H1 (cell line): ENCODE results near the gene PAXIP1. TPM values are rescaled to one million over a fixed set of nuclear protein-coding genes. Genes with fewer than 3 reads are reported as not detected.

ENCODE experiments used
- BCL11A ChIP-seq, 2 experiments: IDR thresholded peaks; one replicate each; pipeline ENCODE4 v1.6.1; 2011; ENCODE audit warnings: low read depth in 2 of 2, low read length in 2 of 2, mild to moderate bottlenecking in 2 of 2
- BRCA1 ChIP-seq: IDR thresholded peaks from 2 replicates; pipeline ENCODE4 v1.6.1; 2012; ENCODE audit warnings: low read depth, low read length, improper control_type of control experiment
- CHD7 ChIP-seq: fragments of 300-600 bp; sonication (generic); IDR thresholded peaks from 2 replicates; pipeline ENCODE4 v1.7.1; 2012; ENCODE audit warnings: low read length, moderate library complexity, mild to moderate bottlenecking, inconsistent platforms; ENCODE audit not compliant: insufficient replicate concordance
- EP300 ChIP-seq, 2 experiments: IDR thresholded peaks; 1 replicate in 1 of 2; 2 replicates in 1 of 2; pipeline ENCODE4 v1.6.1; 2011 to 2012; ENCODE audit warnings: low read depth in 2 of 2, low read length in 2 of 2, mild to moderate bottlenecking in 2 of 2, borderline replicate concordance in 1 of 2, inconsistent platforms in 1 of 2, moderate library complexity in 1 of 2
- HDAC2 ChIP-seq, 2 experiments: fragments of 300-600 bp in 1 of 2; sonication (generic) in 1 of 2; IDR thresholded peaks; 2 replicates each; pipeline ENCODE4 v1.6.1; 2011 to 2012; ENCODE audit warnings: low read depth in 2 of 2, low read length in 2 of 2, mild to moderate bottlenecking in 2 of 2, moderate library complexity in 2 of 2, borderline replicate concordance in 1 of 2, inconsistent platforms in 1 of 2
- ZNF274 ChIP-seq: IDR thresholded peaks from 2 replicates; pipeline ENCODE4 v1.7.0; 2012; ENCODE audit warnings: low read length, borderline replicate concordance; ENCODE audit errors: extremely low read depth
- polyA plus RNA-seq, 7 experiments: library from polyadenylated mRNA; depleted of rRNA in 3 of 7; stranded (reverse) in 5 of 7; unstranded in 2 of 7; fragments of >200 nt in 5 of 7; fragments of 200-250 nt in 2 of 7; gene quantifications; 1 replicate in 5 of 7; 2 replicates in 1 of 7; 4 replicates in 1 of 7; pipeline versions ENCODE4 v1.2.1 to v1.2.3, GENCODE V29; 2011 to 2013; ENCODE audit warnings: missing spikeins in 2 of 7, mixed read lengths in 2 of 7
- total RNA-seq: library from RNA; stranded (reverse); fragmentation: NEBNext Ultra II Directional; extraction: Animal tissue kit (Norgen Biotek cat#: 25700); gene quantifications from 2 replicates; pipeline ENCODE4 v1.2.1, GENCODE V29; 2021
- TF ChIP-seq, protein P1 (sequence below): IDR thresholded peaks from 2 replicates; pipeline ENCODE4 v1.6.1; 2012; ENCODE audit warnings: inconsistent platforms
- TF ChIP-seq, protein P2 (sequence below), 3 experiments: IDR thresholded peaks; 1 replicate in 2 of 3; 2 replicates in 1 of 3; pipeline versions ENCODE4 v1.5.1 to v1.6.1; 2011; ENCODE audit warnings: low read length in 3 of 3, mild to moderate bottlenecking in 3 of 3, inconsistent platforms in 2 of 3, low read depth in 1 of 3, moderate library complexity in 1 of 3; ENCODE audit not compliant: insufficient read depth in 1 of 3; ENCODE audit errors: control extremely low read depth in 1 of 3

PAXIP1 gene
- total and polyA plus RNA-seq, 2 of the 8 experiments (the other 6 are each of a cell fraction or from before 2014, with no cell fraction given), result 32.4 to 32.8 TPM

- TF ChIP-seq CHD7 (no peak), EP300 (IDR thresholded peaks at IDR 0.05; ENCODE audit: borderline replicate concordance in 1 of 2, low read depth in 2 of 2, low read length in 2 of 2) (no peak), ZNF274 (no peak), BRCA1 (no peak), BCL11A (IDR thresholded peaks at IDR 0.05; ENCODE audit: low read depth in 2 of 2, low read length in 2 of 2) (no peak), HDAC2 (IDR thresholded peaks at IDR 0.05; ENCODE audit: borderline replicate concordance in 1 of 2, low read depth in 2 of 2, low read length in 2 of 2) (no peak)
- TF ChIP-seq, protein P1, sequence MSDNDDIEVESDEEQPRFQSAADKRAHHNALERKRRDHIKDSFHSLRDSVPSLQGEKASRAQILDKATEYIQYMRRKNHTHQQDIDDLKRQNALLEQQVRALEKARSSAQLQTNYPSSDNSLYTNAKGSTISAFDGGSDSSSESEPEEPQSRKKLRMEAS, result no peak
- TF ChIP-seq, protein P2, sequence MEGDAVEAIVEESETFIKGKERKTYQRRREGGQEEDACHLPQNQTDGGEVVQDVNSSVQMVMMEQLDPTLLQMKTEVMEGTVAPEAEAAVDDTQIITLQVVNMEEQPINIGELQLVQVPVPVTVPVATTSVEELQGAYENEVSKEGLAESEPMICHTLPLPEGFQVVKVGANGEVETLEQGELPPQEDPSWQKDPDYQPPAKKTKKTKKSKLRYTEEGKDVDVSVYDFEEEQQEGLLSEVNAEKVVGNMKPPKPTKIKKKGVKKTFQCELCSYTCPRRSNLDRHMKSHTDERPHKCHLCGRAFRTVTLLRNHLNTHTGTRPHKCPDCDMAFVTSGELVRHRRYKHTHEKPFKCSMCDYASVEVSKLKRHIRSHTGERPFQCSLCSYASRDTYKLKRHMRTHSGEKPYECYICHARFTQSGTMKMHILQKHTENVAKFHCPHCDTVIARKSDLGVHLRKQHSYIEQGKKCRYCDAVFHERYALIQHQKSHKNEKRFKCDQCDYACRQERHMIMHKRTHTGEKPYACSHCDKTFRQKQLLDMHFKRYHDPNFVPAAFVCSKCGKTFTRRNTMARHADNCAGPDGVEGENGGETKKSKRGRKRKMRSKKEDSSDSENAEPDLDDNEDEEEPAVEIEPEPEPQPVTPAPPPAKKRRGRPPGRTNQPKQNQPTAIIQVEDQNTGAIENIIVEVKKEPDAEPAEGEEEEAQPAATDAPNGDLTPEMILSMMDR (IDR thresholded peaks at IDR 0.05; ENCODE audit: control extremely low read depth in 1 of 3, insufficient read depth in 1 of 3, low read depth in 1 of 3, low read length in 3 of 3), result peak; percentile 46 to 54 (median 54)
Observed at GRCh38 chr7:154914996-154915380, 87.9 kb downstream of the PAXIP1 start (continued).
